A673 (cell line): Measurements from ENCODE around the gene UGP2. TPM values are rescaled to one million over a fixed set of nuclear protein-coding genes. Genes with fewer than 3 reads are reported as not detected.

ENCODE experiments used
- BruUV-seq: library from RNA; stranded (reverse); fragments of 400-500 nt; replicated peaks from 2 replicates; lab custom pipeline; 2021; lab: Mats Ljungman, UMichigan
- CTCF ChIA-PET: fragments of 300-600 bp; sonication (Branson Sonifier 250); formaldehyde crosslinking; loops from one replicate; lab custom pipeline; 2022; ENCODE audit warnings: antibody characterized with exemption; lab: Charles Lee
- POLR2A ChIA-PET: fragments of 300-600 bp; sonication (Branson Sonifier 250); formaldehyde crosslinking; loops from one replicate; lab custom pipeline; 2022; ENCODE audit warnings: antibody characterized with exemption; ENCODE audit not compliant: low non-redundant PET; lab: Charles Lee
- DNase-seq: peaks from one replicate; pipeline ENCODE4 v3.0.0-alpha.2; 2015; ENCODE audit warnings: low spot score
- H3K27ac ChIP-seq: fragments of 200-600 bp; sonication (generic); 2 replicates; pipeline ENCODE4 v1.5.1; 2016; ENCODE audit warnings: mixed run types, low read depth, mild to moderate bottlenecking, mixed read lengths, antibody characterized with exemption, low read length; ENCODE audit not compliant: poor library complexity, severe bottlenecking
- H3K27me3 ChIP-seq: fragments of 200-600 bp; sonication (generic); replicated peaks from 2 replicates; pipeline ENCODE4 v1.6.1; 2017; ENCODE audit warnings: mixed run types, low read depth, mild to moderate bottlenecking, mixed read lengths, antibody characterized with exemption, low read length; ENCODE audit not compliant: insufficient read depth, poor library complexity
- H3K36me3 ChIP-seq: fragments of 200-600 bp; sonication (generic); 2 replicates; pipeline ENCODE4 v1.6.1; 2016; ENCODE audit warnings: mixed run types, mild to moderate bottlenecking, mixed read lengths, antibody characterized with exemption, low read length; ENCODE audit not compliant: insufficient read depth, poor library complexity, severe bottlenecking
- H3K4me1 ChIP-seq: fragments of 200-600 bp; sonication (generic); 2 replicates; pipeline ENCODE4 v1.6.1; 2017; ENCODE audit warnings: mixed run types, mild to moderate bottlenecking, mixed read lengths, antibody characterized with exemption, low read length; ENCODE audit not compliant: insufficient read depth, poor library complexity, severe bottlenecking
- H3K4me3 ChIP-seq: fragments of 200-600 bp; sonication (generic); 2 replicates; pipeline ENCODE4 v1.5.1; 2016; ENCODE audit warnings: low read depth, mixed run types, mild to moderate bottlenecking, mixed read lengths, low read length; ENCODE audit not compliant: poor library complexity, severe bottlenecking
- H3K9me3 ChIP-seq: fragments of 200-600 bp; sonication (generic); 2 replicates; pipeline ENCODE4 v1.6.1; 2016; ENCODE audit warnings: mixed run types, low read depth, mild to moderate bottlenecking, mixed read lengths, antibody characterized with exemption, low read length; ENCODE audit not compliant: poor library complexity, severe bottlenecking
- EZH2 ChIP-seq: fragments of 200-600 bp; sonication (generic); IDR thresholded peaks from 2 replicates; pipeline ENCODE4 v1.6.1; 2017; ENCODE audit warnings: borderline replicate concordance, low read depth, mild to moderate bottlenecking, mixed read lengths, antibody characterized with exemption, low read length; ENCODE audit not compliant: poor library complexity, severe bottlenecking
- intact Hi-C: fragments of 100-400 bp; cut with micrococcal nuclease; formaldehyde crosslinking; loops from one replicate; pipeline ENCODE4 v1.10.0; 2022; ENCODE audit not compliant: unreplicated experiment
- total RNA-seq: library from RNA; stranded (reverse); gene quantifications from 2 replicates; pipeline ENCODE4 v1.2.3, GENCODE V29; 2021
- TF ChIP-seq, protein P1 (sequence below): fragments of 300-800, 200-600 bp; sonication (generic); conservative IDR thresholded peaks from 2 replicates; pipeline ENCODE4 v1.5.1; 2017; ENCODE audit warnings: low read depth, mild to moderate bottlenecking, antibody characterized with exemption, low read length, moderate library complexity, mixed read lengths

Gene UGP2
- total RNA-seq, 1 experiment from 2014 or later = 60.3 TPM

GRCh38 chr2:63888490-63889402 lies 47.0 kb downstream of the UGP2 start:
- Histone ChIP-seq H3K27ac (no peak overlapping the region), H3K9me3 (no peaks in the 10 kb centered on the region), H3K36me3 (peaks cover 79% of the 10 kb centered on the region), H3K27me3 (no peaks in the 10 kb centered on the region), H3K4me1 (no peaks in the 10 kb centered on the region), H3K4me3 (no peak overlapping the region)
- ChIA-PET POLR2A (no interaction called here), CTCF (no interaction called here)
- TF ChIP-seq, protein P1, sequence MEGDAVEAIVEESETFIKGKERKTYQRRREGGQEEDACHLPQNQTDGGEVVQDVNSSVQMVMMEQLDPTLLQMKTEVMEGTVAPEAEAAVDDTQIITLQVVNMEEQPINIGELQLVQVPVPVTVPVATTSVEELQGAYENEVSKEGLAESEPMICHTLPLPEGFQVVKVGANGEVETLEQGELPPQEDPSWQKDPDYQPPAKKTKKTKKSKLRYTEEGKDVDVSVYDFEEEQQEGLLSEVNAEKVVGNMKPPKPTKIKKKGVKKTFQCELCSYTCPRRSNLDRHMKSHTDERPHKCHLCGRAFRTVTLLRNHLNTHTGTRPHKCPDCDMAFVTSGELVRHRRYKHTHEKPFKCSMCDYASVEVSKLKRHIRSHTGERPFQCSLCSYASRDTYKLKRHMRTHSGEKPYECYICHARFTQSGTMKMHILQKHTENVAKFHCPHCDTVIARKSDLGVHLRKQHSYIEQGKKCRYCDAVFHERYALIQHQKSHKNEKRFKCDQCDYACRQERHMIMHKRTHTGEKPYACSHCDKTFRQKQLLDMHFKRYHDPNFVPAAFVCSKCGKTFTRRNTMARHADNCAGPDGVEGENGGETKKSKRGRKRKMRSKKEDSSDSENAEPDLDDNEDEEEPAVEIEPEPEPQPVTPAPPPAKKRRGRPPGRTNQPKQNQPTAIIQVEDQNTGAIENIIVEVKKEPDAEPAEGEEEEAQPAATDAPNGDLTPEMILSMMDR = peak; percentile 79
- no peak for TF ChIP-seq EZH2
- BruUV-seq = no TSS peak
- peak; percentile 65 for DNase-seq
- intact Hi-C loops = loop anchor here (2.0 kb wide), 1 partner anchor 190 kb away; no protein-coding TSS in a partner anchor

DNA sequence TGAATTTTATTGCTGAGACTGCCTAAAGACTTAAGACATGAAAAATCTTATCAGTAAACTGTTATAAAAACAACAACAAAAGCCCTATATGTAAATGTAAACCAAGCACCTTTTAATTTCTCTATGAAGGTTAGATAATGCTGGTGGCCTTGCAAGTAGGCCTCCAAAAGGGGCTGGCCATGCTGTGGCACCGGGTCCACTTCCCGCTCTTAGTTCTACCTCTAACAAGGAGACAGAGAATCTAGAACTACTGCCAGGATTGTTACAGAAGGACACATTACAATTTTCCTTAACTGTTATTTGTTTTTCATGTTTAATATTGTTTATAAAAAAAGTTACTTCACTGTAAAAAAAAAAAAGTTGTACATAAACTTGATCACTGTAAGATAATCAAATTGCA lies 49.0 kb downstream of the UGP2 start:
- no peak overlapping the region for H3K4me3 ChIP-seq
- BruUV-seq = no TSS peak
- ChIA-PET POLR2A (no interaction called here), CTCF (no interaction called here)
- TF ChIP-seq, protein P1 = no peak
- no peak for TF ChIP-seq EZH2
- DNase-seq = no peak
- intact Hi-C loops = no loop called here
- no peaks in the 10 kb centered on the region for H3K4me1 ChIP-seq
- no peaks in the 10 kb centered on the region for H3K27me3 ChIP-seq
- H3K9me3 ChIP-seq = no peaks in the 10 kb centered on the region
- no peak overlapping the region for H3K27ac ChIP-seq
- H3K36me3 ChIP-seq = peaks cover 67% of the 10 kb centered on the region

DNA sequence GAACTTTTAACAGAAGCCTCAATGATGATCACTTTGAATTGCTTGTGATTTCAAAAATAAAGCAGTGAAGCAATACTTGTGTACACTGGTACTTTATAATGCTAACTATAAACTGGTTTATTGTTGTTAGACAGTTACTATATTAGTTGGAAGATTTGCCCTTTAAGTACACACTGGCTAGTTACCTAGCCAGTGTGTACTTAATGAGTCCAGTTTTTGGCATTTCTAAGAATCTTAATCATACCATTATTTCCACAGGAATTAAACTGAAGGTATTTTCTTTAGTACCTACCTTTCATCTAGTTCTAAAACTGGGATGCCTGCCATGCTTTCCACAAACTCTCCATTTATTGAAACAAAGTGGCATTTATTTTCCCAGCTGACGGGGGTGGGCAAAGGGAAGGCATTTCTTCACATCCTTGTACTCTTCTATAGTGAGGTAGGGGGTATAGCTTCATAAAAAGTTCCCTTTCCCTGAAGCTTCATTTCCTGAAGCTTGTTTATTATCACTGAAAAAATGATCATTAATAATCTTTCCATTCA lies 49.9 kb downstream of the UGP2 start:
- H3K9me3 ChIP-seq = no peaks in the 10 kb centered on the region
- intact Hi-C loops = no loop called here
- ChIA-PET CTCF (no interaction called here), POLR2A (no interaction called here)
- H3K27me3 ChIP-seq = no peaks in the 10 kb centered on the region
- no peaks in the 10 kb centered on the region for H3K4me1 ChIP-seq
- TF ChIP-seq EZH2 = no peak
- TF ChIP-seq, protein P1 = no peak
- H3K4me3 ChIP-seq = no peak overlapping the region
- no TSS peak for BruUV-seq
- DNase-seq = no peak
- H3K27ac ChIP-seq = no peak overlapping the region
- H3K36me3 ChIP-seq = peaks cover 59% of the 10 kb centered on the region
